ENCODE measurements around the gene PACRG.

DNA sequence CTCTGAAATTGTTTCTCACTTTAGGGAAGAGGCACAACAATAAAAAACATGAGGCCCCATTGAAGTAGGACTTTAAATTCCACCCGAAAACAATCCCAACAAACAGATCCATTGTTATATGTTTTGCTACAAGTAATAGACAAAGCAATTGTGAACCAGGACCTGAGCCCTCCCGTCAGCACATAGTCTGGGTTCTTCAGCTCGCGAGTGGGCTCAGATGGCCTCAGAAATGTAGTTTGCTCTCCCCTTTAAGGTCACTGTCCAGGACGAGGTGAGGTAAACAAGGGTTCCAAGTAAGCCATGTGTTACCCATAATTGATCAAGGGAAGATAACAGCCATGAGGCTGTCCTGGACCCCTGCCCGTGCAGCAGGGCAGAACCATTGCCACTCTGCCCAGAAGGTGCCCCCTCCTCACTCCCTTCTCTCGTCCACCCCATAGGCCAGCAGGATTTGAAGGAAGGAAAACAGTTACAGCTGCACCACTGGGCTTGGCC, 526.6 kb downstream of the PACRG start:
- TF ChIP-seq POLR2A (IDR thresholded peaks at IDR 0.05), result no peak
- TF ChIP-seq, protein P1, sequence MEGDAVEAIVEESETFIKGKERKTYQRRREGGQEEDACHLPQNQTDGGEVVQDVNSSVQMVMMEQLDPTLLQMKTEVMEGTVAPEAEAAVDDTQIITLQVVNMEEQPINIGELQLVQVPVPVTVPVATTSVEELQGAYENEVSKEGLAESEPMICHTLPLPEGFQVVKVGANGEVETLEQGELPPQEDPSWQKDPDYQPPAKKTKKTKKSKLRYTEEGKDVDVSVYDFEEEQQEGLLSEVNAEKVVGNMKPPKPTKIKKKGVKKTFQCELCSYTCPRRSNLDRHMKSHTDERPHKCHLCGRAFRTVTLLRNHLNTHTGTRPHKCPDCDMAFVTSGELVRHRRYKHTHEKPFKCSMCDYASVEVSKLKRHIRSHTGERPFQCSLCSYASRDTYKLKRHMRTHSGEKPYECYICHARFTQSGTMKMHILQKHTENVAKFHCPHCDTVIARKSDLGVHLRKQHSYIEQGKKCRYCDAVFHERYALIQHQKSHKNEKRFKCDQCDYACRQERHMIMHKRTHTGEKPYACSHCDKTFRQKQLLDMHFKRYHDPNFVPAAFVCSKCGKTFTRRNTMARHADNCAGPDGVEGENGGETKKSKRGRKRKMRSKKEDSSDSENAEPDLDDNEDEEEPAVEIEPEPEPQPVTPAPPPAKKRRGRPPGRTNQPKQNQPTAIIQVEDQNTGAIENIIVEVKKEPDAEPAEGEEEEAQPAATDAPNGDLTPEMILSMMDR (IDR thresholded peaks at IDR 0.05), result no peak
